ENCODE data around the gene KPNB1.

The KPNB1 gene

GRCh38 chr17:47638903-47639302, 10.8 kb upstream of the KPNB1 start:
- H3K27ac ChIP-seq: no peak overlapping the region
- no peak for TF ChIP-seq CTCF (conservative IDR thresholded peaks at IDR 0.05)

- no peak for TF ChIP-seq CTCF (conservative IDR thresholded peaks at IDR 0.05)
- H3K27ac ChIP-seq: no peak overlapping the region
Observed at GRCh38 chr17:47640076-47640475, 9.6 kb upstream of the KPNB1 start.

GRCh38 chr17:47641202-47641601, 8.5 kb upstream of the KPNB1 start:
- TF ChIP-seq CTCF (conservative IDR thresholded peaks at IDR 0.05): no peak

GRCh38 chr17:47643116-47643515, 6.6 kb upstream of the KPNB1 start:
- TF ChIP-seq CTCF (conservative IDR thresholded peaks at IDR 0.05): no peak
- no peak overlapping the region for H3K27ac ChIP-seq

More at GRCh38 chr17:47641202-47641601, 8.5 kb upstream of the KPNB1 start:
- H3K27ac ChIP-seq: no peak overlapping the region

GRCh38 chr17:47644324-47644723, 5.4 kb upstream of the KPNB1 start:
- no peak for TF ChIP-seq CTCF (conservative IDR thresholded peaks at IDR 0.05)
- no peak overlapping the region for H3K27ac ChIP-seq

- peak overlapping the region; percentile 94 for H3K27ac ChIP-seq
- no peak for TF ChIP-seq CTCF (conservative IDR thresholded peaks at IDR 0.05)
Observed at GRCh38 chr17:47649972-47650524, 329 bp downstream of the KPNB1 start.

- peak overlapping the region; percentile 94 for H3K27ac ChIP-seq
- no peak for TF ChIP-seq CTCF (conservative IDR thresholded peaks at IDR 0.05)
Observed at GRCh38 chr17:47650525-47651522, 1.1 kb downstream of the KPNB1 start.

Measured in VCaP (cell line).